Measurements from ENCODE around the gene SLIT3. TPM values are rescaled to one million over a fixed set of nuclear protein-coding genes. Genes with fewer than 3 reads are reported as not detected.

Gene SLIT3
- total and polyA plus RNA-seq, 10 of the 15 experiments (the other 5 are each of a cell fraction or from before 2014, with no cell fraction given): 0.05 TPM; not detected in 9

GRCh38 chr5:168666356-168666755 lies 634.6 kb downstream of the SLIT3 start:
- ChIA-PET SMC1A (ENCODE audit: uncharacterized antibody, unreplicated experiment) (no interaction called here), RAD21 (ENCODE audit: unreplicated experiment) (no interaction called here), CTCF (no interaction called here), POLR2A (no interaction called here)
- TF ChIP-seq RELA (IDR thresholded peaks at IDR 0.05; ENCODE audit: borderline replicate concordance, partially characterized antibody): no peak
- no peak for DNase-seq (ENCODE audit: low read depth, low spot score)
- intact Hi-C loops (cut with micrococcal nuclease; ENCODE audit: unreplicated experiment): no loop called here
- in situ Hi-C loops (cut with MboI): no loop called here
- H2AFZ ChIP-seq (ENCODE audit: control insufficient read depth, low read depth, low read length): no peak overlapping the region
- H3K9ac ChIP-seq (ENCODE audit: control insufficient read depth, insufficient read depth, low read length): no peak overlapping the region
- H3K4me3 ChIP-seq: no peak overlapping the region
- WGBS (ENCODE audit: insufficient coverage, insufficient replicate concordance, low lambda C conversion rate, missing lambda C conversion rate): 68% methylated on average over 17 of the region's 17 CpGs
- no peak overlapping the region for H3K27ac ChIP-seq (ENCODE audit: control insufficient read depth, insufficient read depth)
- H3K4me1 ChIP-seq (ENCODE audit: control insufficient read depth, insufficient read depth, low read length): no peaks in the 10 kb centered on the region
- no peak for FAIRE-seq
- no peak overlapping the region for H3K4me2 ChIP-seq (ENCODE audit: control insufficient read depth, insufficient read depth)
- H3K9me3 ChIP-seq (replicated peaks; ENCODE audit: control insufficient read depth, insufficient read depth, low read length): no peaks in the 10 kb centered on the region
- BruUV-seq (replicated peaks): no TSS peak
- no peaks in the 10 kb centered on the region for H3K79me2 ChIP-seq (ENCODE audit: control insufficient read depth, insufficient read depth, low read length)
- no peaks in the 10 kb centered on the region; the same call in 1 of the 2 replicates for H4K20me1 ChIP-seq (ENCODE audit: control insufficient read depth, insufficient read depth)
- no peak for ATAC-seq
- H3K36me3 ChIP-seq (ENCODE audit: control insufficient read depth in 2 of 2, insufficient read depth in 2 of 2, low read length in 1 of 2): no peaks in the 10 kb centered on the region
- H3K27me3 ChIP-seq (replicated peaks in 1 of 2; ENCODE audit: control insufficient read depth in 2 of 2, insufficient read depth in 2 of 2, low read length in 1 of 2): no peaks in the 10 kb centered on the region

GRCh38 chr5:168663276-168664004 lies 637.5 kb downstream of the SLIT3 start:
- intact Hi-C loops (cut with micrococcal nuclease; ENCODE audit: unreplicated experiment) (no loop called here), in situ Hi-C loops (cut with MboI) (no loop called here)
- no peaks in the 10 kb centered on the region for H3K27me3 ChIP-seq (replicated peaks in 1 of 2; ENCODE audit: control insufficient read depth in 2 of 2, insufficient read depth in 2 of 2, low read length in 1 of 2)
- ATAC-seq (no peak), DNase-seq (ENCODE audit: low read depth, low spot score) (no peak), FAIRE-seq (no peak)
- CTCF ChIA-PET: no interaction called here
- H3K79me2 ChIP-seq (ENCODE audit: control insufficient read depth, insufficient read depth, low read length): no peaks in the 10 kb centered on the region
- no peak overlapping the region for H3K4me3 ChIP-seq
- H2AFZ ChIP-seq (ENCODE audit: control insufficient read depth, low read depth, low read length): no peak overlapping the region
- SMC1A ChIA-PET (ENCODE audit: uncharacterized antibody, unreplicated experiment): no interaction called here
- no peak overlapping the region for H3K9ac ChIP-seq (ENCODE audit: control insufficient read depth, insufficient read depth, low read length)
- H3K9me3 ChIP-seq (replicated peaks; ENCODE audit: control insufficient read depth, insufficient read depth, low read length): no peaks in the 10 kb centered on the region
- no peak overlapping the region for H3K27ac ChIP-seq (ENCODE audit: control insufficient read depth, insufficient read depth)
- no peaks in the 10 kb centered on the region for H3K4me1 ChIP-seq (ENCODE audit: control insufficient read depth, insufficient read depth, low read length)
- RAD21 ChIA-PET (ENCODE audit: unreplicated experiment): no interaction called here
- H3K36me3 ChIP-seq (ENCODE audit: control insufficient read depth in 2 of 2, insufficient read depth in 2 of 2, low read length in 1 of 2): no peaks in the 10 kb centered on the region
- BruUV-seq (replicated peaks): no TSS peak
- no peak overlapping the region for H3K4me2 ChIP-seq (ENCODE audit: control insufficient read depth, insufficient read depth)
- no peaks in the 10 kb centered on the region; the same call in 1 of the 2 replicates for H4K20me1 ChIP-seq (ENCODE audit: control insufficient read depth, insufficient read depth)
- POLR2A ChIA-PET: no interaction called here
- 40% methylated on average over 1 of the region's 1 CpG for WGBS (ENCODE audit: insufficient coverage, insufficient replicate concordance, low lambda C conversion rate, missing lambda C conversion rate)
- no peak for TF ChIP-seq CBX3 (IDR thresholded peaks at IDR 0.05; ENCODE audit: borderline replicate concordance, low read depth)
